Endothelial cell of umbilical vein (primary cell): Measurements from ENCODE around the gene LRCH1. TPM values are rescaled to one million over a fixed set of nuclear protein-coding genes. Genes with fewer than 3 reads are reported as not detected.

Source experiments
- BruUV-seq: library from RNA; stranded (reverse); fragments of 400-500 nt; replicated peaks from 2 replicates; lab custom pipeline; 2021; lab: Mats Ljungman, UMichigan
- CTCF ChIA-PET: fragments of 300-600, 350-600 bp; sonication (Branson Sonifier 250); formaldehyde crosslinking; loops from one replicate; lab custom pipeline; 2021; ENCODE audit warnings: antibody characterized with exemption, inconsistent platforms; lab: Charles Lee
- POLR2A ChIA-PET: fragments of 300-600, 350-600 bp; sonication (Branson Sonifier 250); formaldehyde crosslinking; loops from one replicate; lab custom pipeline; 2021; ENCODE audit warnings: antibody characterized with exemption, inconsistent platforms; lab: Charles Lee
- DNase-seq: peaks from one replicate; pipeline ENCODE4 v3.0.0-alpha.2; 2011; ENCODE audit warnings: low read depth, low spot score
- FAIRE-seq: peaks from 2 replicates; lab custom pipeline; 2011; peaks lifted over from hg19 to GRCh38; lab: Jason Lieb, UNC
- H2AFZ ChIP-seq: 2 replicates; pipeline ENCODE4 v1.6.0; 2012; ENCODE audit warnings: low read depth, low read length, control low read depth, inconsistent platforms
- H3K27ac ChIP-seq: 2 replicates; pipeline ENCODE4 v1.5.1; 2011; ENCODE audit warnings: low read depth, mild to moderate bottlenecking, control low read depth, low read length, moderate library complexity; ENCODE audit not compliant: insufficient read depth
- H3K27me3 ChIP-seq, 2 experiments: 2 replicates each; pipeline versions ENCODE4 v1.6.0 to v1.6.1; 2011; ENCODE audit warnings: low read length in 2 of 2, mixed read lengths in 1 of 2; ENCODE audit not compliant: control insufficient read depth in 2 of 2, insufficient read depth in 2 of 2
- H3K36me3 ChIP-seq, 2 experiments: 2 replicates in 1 of 2; 3 replicates in 1 of 2; pipeline ENCODE4 v1.5.1; 2011; ENCODE audit warnings: low read length in 2 of 2, mild to moderate bottlenecking in 1 of 2, moderate library complexity in 1 of 2; ENCODE audit not compliant: control insufficient read depth in 2 of 2, insufficient read depth in 2 of 2; ENCODE audit errors: extremely low read depth in 1 of 2
- H3K4me1 ChIP-seq: 3 replicates; pipeline ENCODE4 v1.5.1; 2011; ENCODE audit warnings: mild to moderate bottlenecking, low read length; ENCODE audit not compliant: control insufficient read depth, insufficient read depth; ENCODE audit errors: extremely low read depth
- H3K4me2 ChIP-seq: 2 replicates; pipeline ENCODE4 v1.6.1; 2011; ENCODE audit warnings: low read length, control low read depth, mixed read lengths; ENCODE audit not compliant: insufficient read depth
- H3K4me3 ChIP-seq, 3 experiments: fragments of 200-600 bp in 1 of 3; sonication (generic), shearing (Covaris generic) in 1 of 3; replicated peaks in 1 of 3; 2 replicates each; pipeline ENCODE4 v1.5.1; 2011 to 2016; ENCODE audit warnings: control low read depth in 3 of 3, low read length in 3 of 3, mild to moderate bottlenecking in 2 of 3, inconsistent platforms in 1 of 3, low read depth in 1 of 3, moderate library complexity in 1 of 3; ENCODE audit not compliant: insufficient read depth in 1 of 3
- H3K79me2 ChIP-seq: 2 replicates; pipeline ENCODE4 v1.6.0; 2012; ENCODE audit warnings: low read length, inconsistent platforms; ENCODE audit not compliant: control insufficient read depth, insufficient read depth
- H3K9ac ChIP-seq: replicated peaks from 2 replicates; pipeline ENCODE3; 2011; ENCODE audit warnings: low read length, control low read depth; ENCODE audit not compliant: insufficient read depth; ENCODE audit errors: extremely low read depth
- H3K9me1 ChIP-seq: replicated peaks from 3 replicates; pipeline ENCODE4 v1.6.0; 2011; ENCODE audit warnings: mild to moderate bottlenecking, low read length; ENCODE audit not compliant: control insufficient read depth, insufficient read depth; ENCODE audit errors: extremely low read depth
- H3K9me3 ChIP-seq: replicated peaks from 2 replicates; pipeline ENCODE4 v1.5.1; 2012; ENCODE audit warnings: low read length, inconsistent platforms; ENCODE audit not compliant: control insufficient read depth, insufficient read depth
- H4K20me1 ChIP-seq: replicated peaks from 2 replicates; pipeline ENCODE3; 2011; ENCODE audit warnings: mild to moderate bottlenecking, low read length; ENCODE audit not compliant: control insufficient read depth, insufficient read depth; ENCODE audit errors: extremely low read depth
- CTCF ChIP-seq, 2 donors: IDR thresholded peaks; 1 replicate in 1 of 2; 2 replicates in 1 of 2; pipeline ENCODE4 v1.5.1; 2011; ENCODE audit warnings: low read length in 2 of 2, mild to moderate bottlenecking in 2 of 2, moderate library complexity in 2 of 2, control low read depth in 1 of 2, inconsistent platforms in 1 of 2, low read depth in 1 of 2; ENCODE audit not compliant: insufficient read depth in 1 of 2; ENCODE audit errors: extremely low read depth in 1 of 2
- EZH2 ChIP-seq: IDR thresholded peaks from 2 replicates; pipeline ENCODE4 v1.6.1; 2012; ENCODE audit warnings: borderline replicate concordance, low read depth, mild to moderate bottlenecking, moderate library complexity, low read length, inconsistent platforms; ENCODE audit not compliant: severe bottlenecking
- FOS ChIP-seq: IDR thresholded peaks from 2 replicates; pipeline ENCODE4 v1.6.1; 2011; ENCODE audit warnings: mild to moderate bottlenecking, low read length, moderate library complexity, borderline replicate concordance; ENCODE audit not compliant: insufficient read depth
- GATA2 ChIP-seq: IDR thresholded peaks from 2 replicates; pipeline ENCODE4 v1.7.0; 2011; ENCODE audit warnings: low read depth, mild to moderate bottlenecking, moderate library complexity, mixed read lengths, low read length; ENCODE audit not compliant: insufficient read length, insufficient read depth
- JUN ChIP-seq: IDR thresholded peaks from 2 replicates; pipeline ENCODE4 v1.6.1; 2011; ENCODE audit warnings: borderline replicate concordance, low read depth; ENCODE audit not compliant: insufficient read length, insufficient read depth
- MAX ChIP-seq: IDR thresholded peaks from 2 replicates; pipeline ENCODE4 v1.6.1; 2011; ENCODE audit not compliant: insufficient read depth, insufficient read length
- MYC ChIP-seq: IDR thresholded peaks from one replicate; pipeline ENCODE4 v1.6.1; 2011; ENCODE audit warnings: mild to moderate bottlenecking, low read depth, low read length
- POLR2A ChIP-seq: IDR thresholded peaks from 2 replicates; pipeline ENCODE4 v1.6.1; 2012; ENCODE audit warnings: low read depth, mild to moderate bottlenecking, control low read depth, low read length
- POLR2AphosphoS5 ChIP-seq: IDR thresholded peaks from 2 replicates; pipeline ENCODE4 v1.6.1; 2012; ENCODE audit warnings: low read depth, mild to moderate bottlenecking, control low read depth, low read length, moderate library complexity; ENCODE audit not compliant: insufficient read depth
- dilution Hi-C: fragments of 300-500 bp; cut with MboI; formaldehyde crosslinking; loops from one replicate; pipeline ENCODE4 v1.15.0; 2019; ENCODE audit warnings: low sequenced_read_pairs; ENCODE audit not compliant: extremely low pct_ligation_motif_present
- intact Hi-C: fragments of 100-400 bp; cut with micrococcal nuclease; formaldehyde crosslinking; loops from one replicate; pipeline ENCODE4 v1.10.0; 2022
- polyA plus RNA-seq, 4 experiments: library from polyadenylated mRNA; depleted of rRNA in 3 of 4; stranded (reverse) in 3 of 4; unstranded in 1 of 4; fragments of >200 nt; gene quantifications; 2 replicates each; pipeline versions ENCODE4 v1.2.1 to v1.2.3, GENCODE V29; 2011 to 2012; ENCODE audit warnings: missing spikeins in 1 of 4
- total RNA-seq: library from RNA; stranded (reverse); gene quantifications from 2 replicates; pipeline ENCODE4 v1.2.3, GENCODE V29; 2021

Gene LRCH1
- total and polyA plus RNA-seq, 2 donors (not counting 3 experiments of a cell fraction or from before 2014, with no cell fraction given): 5.4 to 16.5 TPM

- no peak overlapping the region for H3K4me2 ChIP-seq
- intact Hi-C loops: no loop called here
- H3K27ac ChIP-seq: no peak overlapping the region
- H3K79me2 ChIP-seq: peaks cover 15% of the 10 kb centered on the region
- no TSS peak for BruUV-seq
- no peak overlapping the region for H2AFZ ChIP-seq
- H3K36me3 ChIP-seq: no peaks in the 10 kb centered on the region
- H4K20me1 ChIP-seq: peaks cover 5% of the 10 kb centered on the region
- TF ChIP-seq POLR2AphosphoS5 (no peak), POLR2A (no peak), MYC (no peak), FOS (no peak), CTCF (IDR thresholded peaks at IDR 0.05; ENCODE audit: extremely low read depth in 1 of 2, insufficient read depth in 1 of 2, low read depth in 1 of 2, low read length in 2 of 2) (no peak), GATA2 (no peak), MAX (no peak), EZH2 (no peak), JUN (no peak)
- no peak for DNase-seq
- ChIA-PET POLR2A (no interaction called here), CTCF (no interaction called here)
- H3K9me1 ChIP-seq: no peaks in the 10 kb centered on the region
- FAIRE-seq: no peak
- peaks cover 8% of the 10 kb centered on the region for H3K4me1 ChIP-seq
- dilution Hi-C loops: no loop called here
- no peak overlapping the region for H3K9ac ChIP-seq
- no peak overlapping the region for H3K4me3 ChIP-seq
- no peaks in the 10 kb centered on the region for H3K27me3 ChIP-seq
- H3K9me3 ChIP-seq: no peaks in the 10 kb centered on the region
Observed at GRCh38 chr13:46609726-46610125, 56.8 kb downstream of the LRCH1 start.
